SK-N-SH (cell line): ENCODE data around the gene SFRP2. TPM values are rescaled to one million over a fixed set of nuclear protein-coding genes. Genes with fewer than 3 reads are reported as not detected.

Experiments
- CTCF ChIA-PET: fragments of 300-600, 350-600 bp; formaldehyde crosslinking; extraction: SDS; loops from one replicate; lab custom pipeline; 2021; lab: Yijun Ruan, JAX
- POLR2A ChIA-PET: fragments of 350-600 bp; sonication (Branson Sonifier 250); formaldehyde crosslinking; extraction: SDS; loops from one replicate; lab custom pipeline; 2020; ENCODE audit warnings: antibody characterized with exemption, inconsistent platforms; lab: Yijun Ruan, JAX
- DNase-seq: peaks from one replicate; pipeline ENCODE4 v3.0.0; 2012
- H2AFZ ChIP-seq: fragments of 200-600 bp; sonication (generic); 2 replicates; pipeline ENCODE4 v1.8.1; 2016; ENCODE audit warnings: antibody characterized with exemption, mild to moderate bottlenecking, low read depth
- H3F3A ChIP-seq: fragments of 200-600 bp; sonication (generic); replicated peaks from 2 replicates; pipeline ENCODE3; 2016; ENCODE audit warnings: antibody characterized with exemption, mild to moderate bottlenecking; ENCODE audit not compliant: insufficient read depth
- H3K27ac ChIP-seq, 2 experiments: fragments of 200-500 bp in 1 of 2; fragments of 200-600 bp in 1 of 2; sonication (Bioruptor generic) in 1 of 2; sonication (generic), shearing (Covaris generic) in 1 of 2; 2 replicates each; pipeline versions ENCODE4 v1.5.1 to v1.6.1; 2014 to 2016; ENCODE audit warnings: low read depth in 2 of 2, inconsistent platforms in 1 of 2, low read length in 1 of 2, mild to moderate bottlenecking in 1 of 2, mixed read lengths in 1 of 2
- H3K27me3 ChIP-seq: fragments of 200-600 bp; sonication (generic), shearing (Covaris generic); 2 replicates; pipeline ENCODE4 v1.6.1; 2016; ENCODE audit warnings: mixed run types; ENCODE audit not compliant: insufficient read depth
- H3K36me3 ChIP-seq, 2 experiments: fragments of 200-500 bp in 1 of 2; fragments of 200-600 bp in 1 of 2; sonication (Bioruptor generic) in 1 of 2; sonication (generic) in 1 of 2; replicated peaks in 1 of 2; 2 replicates each; pipeline versions ENCODE3 to v1.5.1; 2014 to 2016; ENCODE audit warnings: low read length in 1 of 2, mild to moderate bottlenecking in 1 of 2; ENCODE audit not compliant: insufficient read depth in 2 of 2, control insufficient read depth in 1 of 2
- H3K4me1 ChIP-seq, 2 experiments: fragments of 200-500 bp in 1 of 2; fragments of 200-600 bp in 1 of 2; sonication (Bioruptor generic) in 1 of 2; sonication (generic), shearing (Covaris generic) in 1 of 2; 2 replicates each; pipeline versions ENCODE4 v1.5.1 to v1.6.1; 2014 to 2016; ENCODE audit warnings: low read depth in 1 of 2, low read length in 1 of 2, mixed run types in 1 of 2; ENCODE audit not compliant: insufficient read depth in 2 of 2, control insufficient read depth in 1 of 2
- H3K4me2 ChIP-seq: fragments of 200-600 bp; sonication (generic), shearing (Covaris generic); 2 replicates; pipeline ENCODE4 v1.6.1; 2017; ENCODE audit warnings: mixed run types
- H3K4me3 ChIP-seq, 2 experiments: fragments of 200-500 bp in 1 of 2; fragments of 200-600 bp in 1 of 2; sonication (Bioruptor generic) in 1 of 2; sonication (generic), shearing (Covaris generic) in 1 of 2; 2 replicates each; pipeline versions ENCODE4 v1.5.1 to v1.8.1; 2014 to 2016; ENCODE audit warnings: low read depth in 2 of 2, inconsistent platforms in 1 of 2, low read length in 1 of 2, mild to moderate bottlenecking in 1 of 2, mixed read lengths in 1 of 2, moderate library complexity in 1 of 2
- H3K79me2 ChIP-seq: fragments of 200-600 bp; sonication (generic); 2 replicates; pipeline ENCODE4 v1.8.1; 2017; ENCODE audit warnings: mild to moderate bottlenecking; ENCODE audit not compliant: insufficient read depth
- H3K9ac ChIP-seq: fragments of 200-600 bp; sonication (generic); 2 replicates; pipeline ENCODE4 v1.6.1; 2017; ENCODE audit warnings: mixed run types
- H3K9me2 ChIP-seq: fragments of 200-600 bp; sonication (generic); 2 replicates; pipeline ENCODE4 v1.6.1; 2017; ENCODE audit warnings: mixed run types
- H3K9me3 ChIP-seq: fragments of 200-600 bp; sonication (generic); 2 replicates; pipeline ENCODE4 v1.6.1; 2017; ENCODE audit warnings: mixed run types, mild to moderate bottlenecking, moderate library complexity
- H4K20me1 ChIP-seq: fragments of 200-600 bp; sonication (generic); 2 replicates; pipeline ENCODE4 v1.6.1; 2017; ENCODE audit warnings: mild to moderate bottlenecking, mixed run types; ENCODE audit not compliant: insufficient read depth
- CHD2 ChIP-seq: fragments of 150-350 bp; IDR thresholded peaks from 2 replicates; pipeline ENCODE4 v1.6.1; 2018; ENCODE audit warnings: low read length; ENCODE audit not compliant: partially characterized antibody
- ELF1 ChIP-seq: IDR thresholded peaks from 2 replicates; pipeline ENCODE4 v1.4.0; 2012
- FOXJ3 ChIP-seq: sonication (generic); formaldehyde crosslinking; IDR thresholded peaks from 2 replicates; pipeline ENCODE4 v1.5.1; 2020; ENCODE audit warnings: mild to moderate bottlenecking, missing genetic modification reagents
- FOXM1 ChIP-seq: IDR thresholded peaks from 2 replicates; pipeline ENCODE4 v1.4.0; 2012; ENCODE audit warnings: low read depth, mild to moderate bottlenecking
- GABPA ChIP-seq: IDR thresholded peaks from 2 replicates; pipeline ENCODE4 v1.4.0; 2012; ENCODE audit warnings: low read depth, mild to moderate bottlenecking
- GATA2 ChIP-seq: sonication (generic); formaldehyde crosslinking; IDR thresholded peaks from 2 replicates; pipeline ENCODE4 v1.5.0; 2020; ENCODE audit warnings: mild to moderate bottlenecking, missing genetic modification reagents
- JUND ChIP-seq: IDR thresholded peaks from 2 replicates; pipeline ENCODE4 v1.4.0; 2012
- MAX ChIP-seq: IDR thresholded peaks from 2 replicates; pipeline ENCODE4 v1.4.0; 2012; ENCODE audit warnings: low read depth
- MEF2A ChIP-seq: IDR thresholded peaks from 2 replicates; pipeline ENCODE4 v1.4.0; 2012; ENCODE audit warnings: low read depth, borderline replicate concordance
- NFIC ChIP-seq: IDR thresholded peaks from 2 replicates; pipeline ENCODE4 v1.4.0; 2012; ENCODE audit warnings: borderline replicate concordance
- NRF1 ChIP-seq: IDR thresholded peaks from 2 replicates; pipeline ENCODE4 v1.6.1; 2012; ENCODE audit warnings: low read depth, mild to moderate bottlenecking, low read length
- SIN3A ChIP-seq: IDR thresholded peaks from 2 replicates; pipeline ENCODE4 v1.6.1; 2012; ENCODE audit warnings: low read depth, mild to moderate bottlenecking, low read length, moderate library complexity, borderline replicate concordance
- SMC3 ChIP-seq: IDR thresholded peaks from 2 replicates; pipeline ENCODE4 v1.6.1; 2012; ENCODE audit warnings: low read depth, low read length, improper control_type of control experiment
- TAF1 ChIP-seq: IDR thresholded peaks from 2 replicates; pipeline ENCODE4 v1.6.1; 2012; ENCODE audit warnings: low read depth, mild to moderate bottlenecking, low read length, moderate library complexity, borderline replicate concordance
- TEAD4 ChIP-seq: IDR thresholded peaks from 2 replicates; pipeline ENCODE4 v1.4.0; 2012; ENCODE audit warnings: mild to moderate bottlenecking, borderline replicate concordance; ENCODE audit not compliant: insufficient read depth
- USF1 ChIP-seq: IDR thresholded peaks from 2 replicates; pipeline ENCODE4 v1.4.0; 2012; ENCODE audit warnings: low read depth, borderline replicate concordance
- USF2 ChIP-seq: fragments of 150-350 bp; IDR thresholded peaks from 2 replicates; pipeline ENCODE4 v1.6.1; 2017; ENCODE audit warnings: antibody characterized with exemption, low read length, low read depth, borderline replicate concordance
- YY1 ChIP-seq: IDR thresholded peaks from 2 replicates; pipeline ENCODE4 v1.4.0; 2012; ENCODE audit warnings: low read depth, mild to moderate bottlenecking
- WGBS: methylation state at CpG from one replicate; pipeline ENCODE4 v1.1.6; 2017; ENCODE audit warnings: low lambda C conversion rate; 5-methylcytosine and 5-hydroxymethylcytosine counted together
- polyA plus RNA-seq, 3 experiments: library from polyadenylated mRNA; depleted of rRNA; stranded (reverse); fragments of >200 nt; gene quantifications; 2 replicates each; pipeline ENCODE4 v1.2.3, GENCODE V29; 2012

SFRP2 gene
- polyA plus RNA-seq, 1 of the 3 experiments (the other 2 are of a cell fraction): not detected

GRCh38 chr4:153831245-153831644 is 42.4 kb upstream of the SFRP2 start:
- Histone ChIP-seq H3K9me2 (no peaks in the 10 kb centered on the region), H3K9ac (no peak overlapping the region), H3K9me3 (no peaks in the 10 kb centered on the region), H3K27me3 (no peaks in the 10 kb centered on the region; the same call in 1 of the 2 replicates), H3K79me2 (no peaks in the 10 kb centered on the region), H3K4me3 (no peak overlapping the region), H4K20me1 (no peaks in the 10 kb centered on the region), H3K36me3 (no peaks in the 10 kb centered on the region), H3F3A (no peaks in the 10 kb centered on the region), H2AFZ (no peak overlapping the region), H3K27ac (no peak overlapping the region), H3K4me1 (no peaks in the 10 kb centered on the region), H3K4me2 (no peak overlapping the region)
- POLR2A ChIA-PET: no interaction called here
- WGBS: 0% methylated on average over 1 of the region's 1 CpG
- DNase-seq: no peak
- CTCF ChIA-PET: no interaction called here
- TF ChIP-seq TAF1: no peak
- no peak for TF ChIP-seq GATA2 (CRISPR knock-in tag)
- no peak for TF ChIP-seq MEF2A
- TF ChIP-seq NRF1: no peak
- TF ChIP-seq MAX: no peak

GRCh38 chr4:153825691-153826090 is 36.8 kb upstream of the SFRP2 start:
- Histone ChIP-seq H3K9me3 (no peaks in the 10 kb centered on the region), H3K4me2 (no peak overlapping the region), H3K27me3 (no peaks in the 10 kb centered on the region), H2AFZ (no peak overlapping the region), H3K9me2 (no peaks in the 10 kb centered on the region), H3K79me2 (no peaks in the 10 kb centered on the region), H3K4me3 (no peak overlapping the region), H3K27ac (no peak overlapping the region), H4K20me1 (no peaks in the 10 kb centered on the region), H3K4me1 (no peaks in the 10 kb centered on the region), H3F3A (no peaks in the 10 kb centered on the region), H3K9ac (no peak overlapping the region), H3K36me3 (no peaks in the 10 kb centered on the region)
- WGBS: 3% methylated on average over 2 of the region's 2 CpGs
- no peak for DNase-seq
- ChIA-PET POLR2A (no interaction called here), CTCF (no interaction called here)
- TF ChIP-seq FOXJ3 (CRISPR knock-in tag): no peak
- TF ChIP-seq MAX: no peak
- no peak for TF ChIP-seq USF1
- TF ChIP-seq SIN3A: no peak

- no peak for DNase-seq
- no peak for TF ChIP-seq CHD2
- no peak for TF ChIP-seq ELF1
- TF ChIP-seq USF2: no peak
- TF ChIP-seq TEAD4: no peak
- no peak for TF ChIP-seq GABPA
- TF ChIP-seq NFIC: no peak
- no peak for TF ChIP-seq YY1
- no peak for TF ChIP-seq GATA2 (CRISPR knock-in tag)
- no peak for TF ChIP-seq SMC3
- TF ChIP-seq FOXM1: no peak
- no peak for TF ChIP-seq MAX
- TF ChIP-seq NRF1: no peak
- no peak for TF ChIP-seq USF1
- no peak for TF ChIP-seq JUND
- Histone ChIP-seq H3K4me2 (no peak overlapping the region), H3K36me3 (no peaks in the 10 kb centered on the region), H3K27me3 (no peaks in the 10 kb centered on the region), H3K27ac (no peak overlapping the region), H3K9me2 (no peaks in the 10 kb centered on the region), H3K79me2 (no peaks in the 10 kb centered on the region), H4K20me1 (no peaks in the 10 kb centered on the region), H3K9ac (no peak overlapping the region), H3K9me3 (no peaks in the 10 kb centered on the region), H3K4me3 (no peak overlapping the region), H3K4me1 (no peaks in the 10 kb centered on the region), H2AFZ (no peak overlapping the region), H3F3A (no peaks in the 10 kb centered on the region)
- ChIA-PET POLR2A (no interaction called here), CTCF (no interaction called here)
- 2% methylated on average over 4 of the region's 4 CpGs for WGBS
These were observed 36.2 kb upstream of the SFRP2 start for GRCh38 chr4:153825126-153825525.
